HG03135 (cell line): ENCODE results near the gene PCARE.

Experiments
- ATAC-seq: cut with Tn5 transposase; IDR thresholded peaks from one replicate; pipeline ENCODE4 v1.9.1; 2021; ENCODE audit warnings: mild to moderate bottlenecking, moderate library complexity; ENCODE audit not compliant: unreplicated experiment

The PCARE gene

GRCh38 chr2:29064346-29064715 is 10.0 kb downstream of the PCARE start:
- no peak for ATAC-seq

GRCh38 chr2:29063646-29064345 is 10.5 kb downstream of the PCARE start:
- ATAC-seq = no peak

GRCh38 chr2:29063056-29063455 is 11.3 kb downstream of the PCARE start:
- ATAC-seq = no peak

GRCh38 chr2:29062371-29062770 is 12.0 kb downstream of the PCARE start:
- ATAC-seq = no peak

- ATAC-seq = no peak
Observed at GRCh38 chr2:29061616-29062015, 12.7 kb downstream of the PCARE start.

- no peak for ATAC-seq
Observed at GRCh38 chr2:29061176-29061575, 13.1 kb downstream of the PCARE start.

GRCh38 chr2:29060441-29060840 is 13.9 kb downstream of the PCARE start:
- ATAC-seq = no peak

GRCh38 chr2:29059624-29060023 is 14.7 kb downstream of the PCARE start:
- ATAC-seq = no peak

GRCh38 chr2:29057006-29057405 is 17.3 kb downstream of the PCARE start:
- ATAC-seq = no peak

GRCh38 chr2:29056452-29056851 is 17.9 kb downstream of the PCARE start:
- ATAC-seq = no peak

- ATAC-seq = no peak
Observed at GRCh38 chr2:29055601-29056000, 18.7 kb downstream of the PCARE start.

- ATAC-seq = no peak
Observed at GRCh38 chr2:29054430-29054829, 19.9 kb downstream of the PCARE start.

- ATAC-seq = no peak
Observed at GRCh38 chr2:29053670-29054400, 20.5 kb downstream of the PCARE start.

- ATAC-seq = no peak
Observed at GRCh38 chr2:29053223-29053622, 21.1 kb downstream of the PCARE start.

- no peak for ATAC-seq
Observed at GRCh38 chr2:29052807-29053206, 21.5 kb downstream of the PCARE start.

GRCh38 chr2:29051730-29052129 is 22.6 kb downstream of the PCARE start:
- ATAC-seq = no peak

GRCh38 chr2:29050591-29050990 is 23.7 kb downstream of the PCARE start:
- no peak for ATAC-seq

- ATAC-seq = no peak
Observed at GRCh38 chr2:29047083-29047845, 27.1 kb downstream of the PCARE start.

- ATAC-seq = no peak
Observed at GRCh38 chr2:29046321-29046720, 28.0 kb downstream of the PCARE start.

GRCh38 chr2:29044459-29044858 is 29.9 kb downstream of the PCARE start:
- no peak for ATAC-seq

GRCh38 chr2:29042561-29043075 is 31.7 kb downstream of the PCARE start:
- ATAC-seq = no peak
